ENCODE data around the gene XPO4.
"Not testable (repeated sequence)": the region's sequence is repeated elsewhere in the genome, so short reads cannot be mapped to it uniquely, and the experiment has no call there.

The XPO4 gene

DNA sequence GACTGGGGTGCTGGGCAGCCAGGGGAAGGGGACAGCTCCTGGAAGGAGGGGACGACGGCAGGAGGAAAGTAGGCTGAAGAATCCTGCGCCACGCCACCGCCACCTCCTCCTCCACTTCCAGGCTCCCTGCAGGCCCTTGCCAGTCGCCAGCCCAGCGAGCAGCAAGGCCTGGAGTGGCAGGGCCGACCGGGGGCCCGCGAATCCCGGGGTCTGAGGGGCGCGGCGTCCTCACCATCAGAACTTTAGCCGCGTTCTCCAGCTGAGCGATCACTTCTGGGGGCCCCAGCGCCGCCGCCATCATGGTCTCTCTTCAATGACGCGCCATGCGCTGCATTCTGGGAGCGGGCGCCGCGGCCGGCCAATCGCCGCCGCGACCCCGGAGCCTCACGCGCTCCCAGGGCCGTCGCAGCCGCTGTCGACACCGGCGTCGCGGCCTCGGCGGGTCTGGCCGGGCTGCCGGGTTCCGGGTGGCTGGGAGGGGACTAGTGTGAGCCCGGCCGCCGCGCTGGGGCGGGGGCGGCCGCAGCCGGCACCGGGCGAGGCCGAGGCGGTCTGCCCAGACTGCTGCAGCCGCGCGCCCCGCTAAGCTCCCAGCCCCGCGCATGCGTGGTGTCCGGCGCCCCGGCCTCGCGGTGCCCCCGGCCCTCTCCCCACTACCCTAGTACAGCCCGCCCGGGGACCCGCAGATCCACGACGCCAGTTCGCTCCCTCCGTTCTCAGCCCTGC lies at the start of gene XPO4:
Gene XPO4, minus strand, starts transcription at position 309 of the 726 bp plus-strand sequence. Its CDS starts 8 bp downstream, at position 301.
- H3K4me3 ChIP-seq (ENCODE audit: low read depth, low read length): peak within 1 kb of the TSS; percentile 97
- TF ChIP-seq, protein P1, sequence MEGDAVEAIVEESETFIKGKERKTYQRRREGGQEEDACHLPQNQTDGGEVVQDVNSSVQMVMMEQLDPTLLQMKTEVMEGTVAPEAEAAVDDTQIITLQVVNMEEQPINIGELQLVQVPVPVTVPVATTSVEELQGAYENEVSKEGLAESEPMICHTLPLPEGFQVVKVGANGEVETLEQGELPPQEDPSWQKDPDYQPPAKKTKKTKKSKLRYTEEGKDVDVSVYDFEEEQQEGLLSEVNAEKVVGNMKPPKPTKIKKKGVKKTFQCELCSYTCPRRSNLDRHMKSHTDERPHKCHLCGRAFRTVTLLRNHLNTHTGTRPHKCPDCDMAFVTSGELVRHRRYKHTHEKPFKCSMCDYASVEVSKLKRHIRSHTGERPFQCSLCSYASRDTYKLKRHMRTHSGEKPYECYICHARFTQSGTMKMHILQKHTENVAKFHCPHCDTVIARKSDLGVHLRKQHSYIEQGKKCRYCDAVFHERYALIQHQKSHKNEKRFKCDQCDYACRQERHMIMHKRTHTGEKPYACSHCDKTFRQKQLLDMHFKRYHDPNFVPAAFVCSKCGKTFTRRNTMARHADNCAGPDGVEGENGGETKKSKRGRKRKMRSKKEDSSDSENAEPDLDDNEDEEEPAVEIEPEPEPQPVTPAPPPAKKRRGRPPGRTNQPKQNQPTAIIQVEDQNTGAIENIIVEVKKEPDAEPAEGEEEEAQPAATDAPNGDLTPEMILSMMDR (IDR thresholded peaks at IDR 0.05; ENCODE audit: low read depth, low read length, missing control alignments): no peak
- DNase-seq: peak; percentile 65
- in situ Hi-C loops (cut with HindIII; ENCODE audit: low pct_ligation_motif_present, low sequenced_read_pairs): no loop called here
- peak within 1 kb of the TSS; percentile 84 for H3K27ac ChIP-seq
- H3K27me3 ChIP-seq (replicated peaks): no peaks in the 10 kb centered on the region
- peaks cover 2% of the 10 kb centered on the region for H3K36me3 ChIP-seq (replicated peaks)

DNA sequence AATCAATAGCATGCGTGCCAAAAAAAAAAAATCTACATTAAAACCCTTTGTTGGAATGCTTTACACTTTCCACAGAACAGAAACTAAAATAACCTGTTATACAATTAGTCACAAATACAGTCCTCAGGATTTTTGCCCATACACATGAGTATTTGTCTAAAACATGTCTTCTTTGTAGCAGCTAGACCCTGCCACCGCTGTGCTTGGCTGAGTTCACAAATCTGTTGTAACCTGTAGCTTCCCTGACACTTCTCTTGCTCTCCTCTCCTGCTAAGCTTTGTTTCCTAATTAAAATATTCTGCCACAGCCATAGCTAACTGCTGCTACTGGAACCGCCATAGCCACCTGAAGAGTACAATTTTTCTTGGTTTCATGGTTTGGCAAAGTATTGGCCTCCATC lies 45.5 kb upstream of the XPO4 start:
- in situ Hi-C loops (cut with HindIII; ENCODE audit: low pct_ligation_motif_present, low sequenced_read_pairs); H3K36me3 ChIP-seq (replicated peaks); H3K27me3 ChIP-seq (replicated peaks): not testable (repeated sequence)

DNA sequence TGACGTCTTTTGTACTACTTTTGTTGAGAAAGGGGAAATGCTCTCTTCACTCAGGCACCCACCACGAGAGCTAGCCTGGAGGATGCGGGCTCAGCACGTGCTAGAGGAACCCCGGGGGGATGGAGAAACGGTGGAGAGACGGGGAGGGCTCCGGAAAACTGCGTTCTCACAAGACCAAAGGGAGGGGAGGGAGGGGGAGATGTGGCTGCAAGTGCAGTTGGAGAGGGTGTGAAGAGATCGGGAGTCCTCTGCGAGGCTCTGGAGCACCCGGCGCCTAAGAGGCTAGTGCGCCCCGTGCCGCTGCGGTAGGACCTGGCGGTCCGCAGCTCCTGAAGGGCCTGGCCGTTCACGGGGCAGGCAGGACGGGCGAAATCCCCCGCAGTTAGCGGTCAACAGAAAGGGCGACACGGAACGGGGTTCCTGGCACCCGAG lies 43.4 kb upstream of the XPO4 start:
- no peaks in the 10 kb centered on the region for H3K27me3 ChIP-seq (replicated peaks)
- H3K36me3 ChIP-seq (replicated peaks): no peaks in the 10 kb centered on the region
- no peak overlapping the region for H3K27ac ChIP-seq
- in situ Hi-C loops (cut with HindIII; ENCODE audit: low pct_ligation_motif_present, low sequenced_read_pairs): no loop called here
- peak overlapping the region; percentile 32 for H3K4me3 ChIP-seq (ENCODE audit: low read depth, low read length)
- no peak for DNase-seq
- TF ChIP-seq, protein P1 (IDR thresholded peaks at IDR 0.05; ENCODE audit: low read depth, low read length, missing control alignments): peak; percentile 5

More for the DNA sequence above, 45.5 kb upstream of the XPO4 start:
- H3K27ac ChIP-seq; H3K4me3 ChIP-seq (ENCODE audit: low read depth, low read length); DNase-seq: not testable (repeated sequence)

DNA sequence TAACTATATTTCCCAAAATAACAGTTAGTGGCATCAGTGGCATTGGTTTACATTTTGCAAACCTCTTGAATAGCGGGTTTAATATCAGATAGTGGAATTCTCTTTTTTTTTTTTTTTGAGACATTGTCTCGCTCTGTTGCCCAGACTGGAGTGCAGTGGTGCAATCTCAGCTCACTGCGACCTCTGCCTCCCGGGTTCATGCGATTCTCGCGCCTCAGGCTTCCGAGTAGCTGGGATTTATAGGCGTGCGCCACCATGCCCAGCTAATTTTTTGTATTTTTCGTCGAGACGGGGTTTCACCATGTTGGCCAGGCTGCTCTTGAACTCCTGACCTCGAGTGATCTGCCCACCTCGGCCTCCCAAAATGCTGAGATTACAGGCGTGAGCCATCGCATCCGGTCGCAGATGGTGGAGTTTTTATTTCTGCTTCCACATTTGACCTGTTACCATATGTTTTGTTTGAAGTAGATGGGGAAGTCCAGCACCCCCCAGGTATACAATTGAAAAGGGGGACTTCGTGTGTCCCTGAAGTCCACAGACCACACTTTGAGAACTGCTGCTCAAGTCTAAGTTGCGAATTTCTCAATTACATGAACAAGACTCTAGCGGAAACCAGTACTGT lies 40.5 kb upstream of the XPO4 start:
- Histone ChIP-seq H3K27me3 (replicated peaks) (no peaks in the 10 kb centered on the region), H3K27ac (peak overlapping the region; percentile 58), H3K4me3 (ENCODE audit: low read depth, low read length) (no peak overlapping the region), H3K36me3 (replicated peaks) (no peaks in the 10 kb centered on the region)
- no peak for DNase-seq
- in situ Hi-C loops (cut with HindIII; ENCODE audit: low pct_ligation_motif_present, low sequenced_read_pairs): no loop called here
- TF ChIP-seq, protein P1 (IDR thresholded peaks at IDR 0.05; ENCODE audit: low read depth, low read length, missing control alignments): no peak

DNA sequence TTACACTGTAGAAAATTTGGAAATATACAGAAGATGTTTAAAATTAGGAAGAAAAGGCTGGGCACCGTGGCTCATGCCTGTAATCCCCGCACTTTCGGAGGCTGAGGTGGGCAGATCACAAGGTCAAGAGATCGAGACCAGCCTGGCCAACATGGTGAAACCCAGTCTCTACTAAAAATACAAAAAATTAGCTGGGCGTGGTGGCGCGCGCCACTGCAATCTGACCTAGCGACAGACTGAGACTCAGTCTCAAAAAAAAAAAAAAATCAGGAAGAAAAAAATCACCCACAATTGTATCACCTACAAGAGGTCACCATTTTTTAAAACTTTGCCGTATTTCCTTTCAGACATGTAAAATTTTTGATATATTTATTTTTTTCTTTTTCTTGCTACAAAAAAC lies 38.0 kb upstream of the XPO4 start:
- H3K27ac ChIP-seq; H3K36me3 ChIP-seq (replicated peaks); in situ Hi-C loops (cut with HindIII; ENCODE audit: low pct_ligation_motif_present, low sequenced_read_pairs); H3K27me3 ChIP-seq (replicated peaks); DNase-seq; H3K4me3 ChIP-seq (ENCODE audit: low read depth, low read length): not testable (repeated sequence)

DNA sequence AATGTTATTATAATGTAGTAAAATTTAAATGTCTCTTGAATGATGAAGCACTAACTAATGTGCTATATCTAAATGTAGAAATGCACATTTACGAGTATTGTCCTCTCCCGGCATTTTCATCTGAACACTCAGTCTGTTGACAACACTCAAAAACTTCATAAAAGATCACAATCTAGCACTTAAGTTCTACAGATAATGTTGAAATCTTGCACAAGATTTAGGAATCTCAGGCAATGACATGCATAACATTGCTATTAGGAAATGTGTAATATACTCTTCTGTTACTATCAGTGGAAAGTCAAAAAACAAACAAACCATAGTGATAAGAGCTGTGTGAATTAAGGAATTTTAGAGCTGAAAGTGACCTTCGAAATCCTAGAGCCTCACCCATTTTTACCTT lies 37.5 kb upstream of the XPO4 start:
- H3K36me3 ChIP-seq (replicated peaks): no peaks in the 10 kb centered on the region
- TF ChIP-seq, protein P1 (IDR thresholded peaks at IDR 0.05; ENCODE audit: low read depth, low read length, missing control alignments): no peak
- no peak overlapping the region for H3K4me3 ChIP-seq (ENCODE audit: low read depth, low read length)
- in situ Hi-C loops (cut with HindIII; ENCODE audit: low pct_ligation_motif_present, low sequenced_read_pairs): no loop called here
- H3K27ac ChIP-seq: peak overlapping the region; percentile 7
- H3K27me3 ChIP-seq (replicated peaks): no peaks in the 10 kb centered on the region
- no peak for DNase-seq

All from brain microvascular endothelial cell (primary cell).